ENCODE results near the gene DPEP1. TPM values are rescaled to one million over a fixed set of nuclear protein-coding genes. Genes with fewer than 3 reads are reported as not detected.

DPEP1 gene
- total RNA-seq, 4 donors from 2014 or later = 1.3 to 4.0 (median 1.4) TPM; not detected in 1

DNA sequence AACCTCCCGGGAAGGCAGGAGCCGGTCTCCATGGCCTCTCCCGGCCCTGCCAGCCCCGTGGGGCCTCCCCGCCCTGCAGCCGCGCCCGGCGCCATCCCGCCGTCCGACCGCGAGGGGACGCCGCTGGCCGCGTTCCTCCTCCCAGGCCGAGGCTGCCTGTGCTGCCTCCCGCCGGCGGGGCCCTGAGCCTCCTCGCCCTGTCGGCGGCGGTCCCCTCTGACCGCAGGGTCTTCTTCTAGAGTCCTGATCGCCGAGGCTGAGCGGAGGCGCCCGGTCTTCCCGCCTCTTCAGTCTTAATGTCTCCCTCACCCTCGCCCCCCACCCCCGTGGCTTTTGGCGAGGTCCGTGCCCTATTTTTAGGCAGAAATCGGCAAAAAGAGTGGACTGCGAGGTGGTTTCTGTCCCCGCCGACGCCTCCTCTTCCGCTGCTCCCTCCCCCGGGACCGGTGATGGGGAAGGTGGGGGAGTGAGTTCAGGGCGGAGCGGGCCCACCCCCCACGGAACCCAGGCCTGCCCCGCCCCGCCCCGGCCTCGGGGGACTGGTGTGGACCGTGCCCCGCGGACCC is 38.7 kb upstream of the DPEP1 start:
- intact Hi-C loops (cut with DNase I; ENCODE audit: low total_unique reads) = no loop called here
- peak; percentile 72 for DNase-seq
- H3K9me3 ChIP-seq = no peaks in the 10 kb centered on the region
- TF ChIP-seq EP300 (IDR thresholded peaks at IDR 0.05; ENCODE audit: low read depth) (no peak), POLR2A (IDR thresholded peaks at IDR 0.05) (no peak), CTCF (IDR thresholded peaks at IDR 0.05) (peak; percentile 34 to 74 (median 55))
- peaks cover 69% of the 10 kb centered on the region for H3K27me3 ChIP-seq
- H3K36me3 ChIP-seq = no peaks in the 10 kb centered on the region
- H3K27ac ChIP-seq = no peak overlapping the region
- WGBS, 2 donors (ENCODE audit: low coverage in 1 of 2) = 5% methylated on average over 50 of the region's 55 CpGs; no CpG with 5 or more reads in 1 of the 2 donors
- H3K4me3 ChIP-seq = peak overlapping the region in 2 of 4 donors; percentile 18 to 38
- in situ Hi-C loops (cut with MboI; ENCODE audit: low pct_ligation_motif_present in 1 of 4, low pct_unique_long_range_greater_than_20kb in 1 of 4, low sequenced_read_pairs in 3 of 4) = no loop called here
- peaks cover 3 to 29% (median 21%) of the 10 kb centered on the region in 4 donors for H3K4me1 ChIP-seq

- intact Hi-C loops (cut with DNase I; ENCODE audit: low total_unique reads) (no loop called here), in situ Hi-C loops (cut with MboI; ENCODE audit: low pct_ligation_motif_present in 1 of 4, low pct_unique_long_range_greater_than_20kb in 1 of 4, low sequenced_read_pairs in 3 of 4) (no loop called here)
- H3K9me3 ChIP-seq = no peaks in the 10 kb centered on the region
- no peak within 1 kb of the TSS for H3K27ac ChIP-seq
- peaks cover 62% of the 10 kb centered on the region for H3K27me3 ChIP-seq
- peak within 1 kb of the TSS in 2 of 4 donors; percentile 18 to 38 for H3K4me3 ChIP-seq
- TF ChIP-seq POLR2A (IDR thresholded peaks at IDR 0.05) = no peak
- 0 to 7% methylated on average over 12 to 31 of the region's 103 CpGs for WGBS, 2 donors (ENCODE audit: low coverage in 1 of 2)
- no peak for DNase-seq
- H3K36me3 ChIP-seq = no peaks in the 10 kb centered on the region
- H3K4me1 ChIP-seq = peaks cover 3 to 29% (median 21%) of the 10 kb centered on the region in 4 donors
These were observed 37.9 kb upstream of the DPEP1 start, which contains the start of gene CPNE7 for GRCh38 chr16:89575247-89576152. TSS of gene CPNE7 (plus strand) at chr16:89575758. CDS start at chr16:89575898, 140 bp downstream.

DNA sequence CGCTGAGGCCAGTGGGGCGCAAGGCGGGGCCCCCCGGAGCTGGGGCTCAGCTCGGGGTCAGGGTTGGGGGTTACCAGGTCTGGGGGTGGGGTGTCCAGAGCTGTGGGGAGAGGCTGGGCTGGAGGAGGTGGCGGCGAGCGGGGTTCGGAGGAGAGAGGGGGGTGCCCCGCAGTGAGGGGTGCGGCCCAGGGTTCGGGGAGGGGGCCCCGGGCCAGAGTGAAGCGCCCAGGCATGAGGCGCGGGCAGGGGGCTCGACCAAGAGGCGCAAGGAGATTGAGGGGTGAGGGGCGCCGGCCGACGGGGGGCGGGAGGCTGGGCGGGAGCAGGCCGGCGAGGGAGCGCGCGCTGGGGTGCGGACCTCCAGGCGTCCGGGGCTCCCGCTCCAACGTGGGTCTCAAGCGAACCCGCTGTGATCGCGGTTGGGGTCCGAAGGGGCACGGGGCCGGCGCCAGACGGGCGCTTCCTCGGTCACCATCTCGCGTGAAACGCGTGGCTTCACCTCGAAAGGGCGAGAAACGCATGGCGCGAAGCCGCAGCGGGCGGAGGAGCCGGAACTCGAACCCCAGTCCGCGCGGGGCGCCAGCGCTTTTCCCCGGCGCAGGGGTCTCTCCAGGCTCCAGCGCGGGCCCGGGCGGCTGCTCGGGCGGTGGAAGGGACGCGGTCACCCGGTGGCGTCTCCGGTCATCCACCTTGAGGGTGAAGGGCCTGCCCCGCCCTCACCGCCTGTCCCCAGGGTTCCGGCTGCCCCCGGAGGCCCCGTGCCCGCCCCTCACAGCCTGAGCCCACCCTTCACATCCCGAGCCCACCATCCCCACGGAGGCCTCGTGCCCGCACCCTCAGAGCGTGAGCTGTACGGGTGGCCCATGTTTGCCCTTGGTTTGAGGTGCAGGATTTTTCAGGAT is 37.0 kb upstream of the DPEP1 start:
- in situ Hi-C loops (cut with MboI; ENCODE audit: low pct_ligation_motif_present in 1 of 4, low pct_unique_long_range_greater_than_20kb in 1 of 4, low sequenced_read_pairs in 3 of 4) = no loop called here
- Histone ChIP-seq H3K4me1 (peaks cover 3 to 29% (median 21%) of the 10 kb centered on the region in 4 donors), H3K9me3 (no peaks in the 10 kb centered on the region), H3K27ac (no peak overlapping the region), H3K36me3 (no peaks in the 10 kb centered on the region), H3K27me3 (peaks cover 57% of the 10 kb centered on the region), H3K4me3 (peak overlapping the region in 1 of 4 donors; percentile 35)
- WGBS, 2 donors (ENCODE audit: low coverage in 1 of 2) = 46 to 54% methylated on average over 10 to 74 of the region's 89 CpGs
- intact Hi-C loops (cut with DNase I; ENCODE audit: low total_unique reads) = no loop called here
- no peak for DNase-seq
- TF ChIP-seq EP300 (IDR thresholded peaks at IDR 0.05; ENCODE audit: low read depth) (no peak), POLR2A (IDR thresholded peaks at IDR 0.05) (no peak), CTCF (IDR thresholded peaks at IDR 0.05) (no peak), POLR2AphosphoS5 (IDR thresholded peaks at IDR 0.05) (no peak)

DNA sequence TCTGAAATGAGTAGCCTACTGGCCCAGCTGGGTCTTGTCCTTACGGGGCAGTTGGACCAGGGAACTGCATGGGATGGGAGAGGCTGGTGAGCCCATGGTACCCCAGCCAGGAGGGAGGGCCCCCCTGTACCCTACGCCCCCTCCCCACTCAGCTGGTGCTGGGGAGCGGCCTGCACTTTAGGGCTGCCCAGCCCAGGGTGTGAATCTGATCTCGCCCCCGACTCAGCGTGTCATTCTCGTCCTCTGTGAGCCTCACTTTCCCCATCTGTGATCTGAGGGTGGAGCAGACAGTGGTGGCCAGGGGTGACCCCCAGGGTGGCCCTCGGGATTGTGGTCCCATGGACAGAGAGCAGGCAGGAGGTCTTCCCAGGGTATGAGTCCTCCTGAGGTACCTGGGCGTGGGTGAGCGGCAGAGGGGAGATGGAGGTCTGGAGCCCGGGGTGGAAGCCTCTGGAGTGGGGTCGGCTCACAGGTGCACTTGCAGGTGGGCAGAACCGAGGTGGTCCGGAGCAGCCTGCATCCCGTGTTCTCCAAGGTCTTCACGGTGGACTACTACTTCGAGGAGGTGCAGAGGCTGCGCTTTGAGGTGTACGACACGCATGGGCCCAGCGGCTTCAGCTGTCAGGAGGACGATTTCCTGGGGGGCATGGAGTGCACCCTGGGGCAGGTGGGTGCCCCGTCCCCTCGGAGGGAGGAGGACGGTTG is 36.2 kb upstream of the DPEP1 start:
- Histone ChIP-seq H3K36me3 (no peaks in the 10 kb centered on the region), H3K27ac (no peak overlapping the region), H3K27me3 (peaks cover 50% of the 10 kb centered on the region), H3K9me3 (no peaks in the 10 kb centered on the region), H3K4me3 (no peak overlapping the region), H3K4me1 (peaks cover 3 to 31% (median 22%) of the 10 kb centered on the region in 4 donors)
- in situ Hi-C loops (cut with MboI; ENCODE audit: low pct_ligation_motif_present in 1 of 4, low pct_unique_long_range_greater_than_20kb in 1 of 4, low sequenced_read_pairs in 3 of 4) = no loop called here
- intact Hi-C loops (cut with DNase I; ENCODE audit: low total_unique reads) = no loop called here
- DNase-seq = no peak
- no peak for TF ChIP-seq EP300 (IDR thresholded peaks at IDR 0.05; ENCODE audit: low read depth)
- no peak for TF ChIP-seq POLR2A (IDR thresholded peaks at IDR 0.05)
- no peak for TF ChIP-seq CTCF (IDR thresholded peaks at IDR 0.05)
- no peak for TF ChIP-seq POLR2AphosphoS5 (IDR thresholded peaks at IDR 0.05)
- 95% methylated on average over 22 of the region's 25 CpGs; no CpG with 5 or more reads in 1 of the 2 donors for WGBS, 2 donors (ENCODE audit: low coverage in 1 of 2)

Data from transverse colon (tissue), 4 donors.